HepG2 (cell line): ENCODE results near the gene TDRD10. TPM values are rescaled to one million over a fixed set of nuclear protein-coding genes. Genes with fewer than 3 reads are reported as not detected.

Source experiments
- ARID5B ChIP-seq: IDR thresholded peaks from 2 replicates; pipeline ENCODE4 v1.4.0; 2020; ENCODE audit warnings: mild to moderate bottlenecking, missing genetic modification reagents
- ATF7-NPFF ChIP-seq: sonication (generic); formaldehyde crosslinking; IDR thresholded peaks from 2 replicates; pipeline ENCODE4 v1.8.1; 2023; ENCODE audit warnings: mild to moderate bottlenecking, low read depth, missing genetic modification reagents, moderate library complexity
- CBFB ChIP-seq: sonication (generic); formaldehyde crosslinking; IDR thresholded peaks from 2 replicates; pipeline ENCODE4 v1.4.0; 2020; ENCODE audit warnings: missing genetic modification reagents
- HMG20A ChIP-seq: IDR thresholded peaks from 2 replicates; pipeline ENCODE4 v1.6.1; 2016; ENCODE audit warnings: borderline replicate concordance
- KLF11 ChIP-seq: IDR thresholded peaks from 2 replicates; pipeline ENCODE4 v1.6.1; 2016; ENCODE audit warnings: missing compliant biosample characterization
- KLF15 ChIP-seq: sonication (generic); formaldehyde crosslinking; IDR thresholded peaks from 2 replicates; pipeline ENCODE4 v1.8.1; 2023; ENCODE audit warnings: borderline replicate concordance, mild to moderate bottlenecking, inconsistent platforms, missing genetic modification reagents, mixed read lengths
- KLF6 ChIP-seq: IDR thresholded peaks from 2 replicates; pipeline ENCODE4 v1.8.0; 2016; ENCODE audit warnings: missing biosample characterization, missing genetic modification reagents
- MLLT10 ChIP-seq: sonication (generic); formaldehyde crosslinking; IDR thresholded peaks from 2 replicates; pipeline ENCODE4 v1.4.0; 2020; ENCODE audit warnings: missing genetic modification reagents
- MTERF4 ChIP-seq: sonication (generic); formaldehyde crosslinking; IDR thresholded peaks from 2 replicates; pipeline ENCODE4 v1.8.0; 2023; ENCODE audit warnings: mild to moderate bottlenecking, missing genetic modification reagents
- NFE2L1 ChIP-seq: sonication (generic); formaldehyde crosslinking; IDR thresholded peaks from 2 replicates; pipeline ENCODE4 v1.4.0; 2020; ENCODE audit warnings: missing genetic modification reagents, mild to moderate bottlenecking, borderline replicate concordance
- NFIB ChIP-seq: sonication (generic); formaldehyde crosslinking; IDR thresholded peaks from 2 replicates; pipeline ENCODE4 v1.9.0; 2021; ENCODE audit warnings: missing genetic modification reagents, mild to moderate bottlenecking, borderline replicate concordance
- NRL ChIP-seq: sonication (generic); formaldehyde crosslinking; IDR thresholded peaks from 2 replicates; pipeline ENCODE4 v1.5.0; 2020; ENCODE audit warnings: missing genetic modification reagents, mild to moderate bottlenecking, moderate library complexity, borderline replicate concordance
- RFXANK ChIP-seq: IDR thresholded peaks from 2 replicates; pipeline ENCODE4 v1.6.1; 2016
- SKI ChIP-seq: fragments of 450-650 bp; IDR thresholded peaks from one replicate; pipeline ENCODE4 v1.6.1; 2018; ENCODE audit warnings: mild to moderate bottlenecking; ENCODE audit not compliant: partially characterized antibody
- SP1 ChIP-seq, 2 experiments: fragments of 450-650 bp in 1 of 2; sonication (generic) in 1 of 2; formaldehyde crosslinking in 1 of 2; IDR thresholded peaks; 2 replicates each; pipeline versions ENCODE4 v1.4.0 to v1.6.1; 2016 to 2020; ENCODE audit warnings: missing genetic modification reagents in 1 of 2
- SUZ12 ChIP-seq: fragments of 150-350 bp; IDR thresholded peaks from 2 replicates; pipeline ENCODE4 v1.6.1; 2014; ENCODE audit warnings: low read depth, low read length
- THAP8 ChIP-seq: sonication (generic); formaldehyde crosslinking; IDR thresholded peaks from 2 replicates; pipeline ENCODE4 v1.5.1; 2020; ENCODE audit warnings: missing genetic modification reagents, mild to moderate bottlenecking, borderline replicate concordance
- ZBTB3 ChIP-seq: sonication (generic); formaldehyde crosslinking; IDR thresholded peaks from 2 replicates; pipeline ENCODE4 v1.4.0; 2020; ENCODE audit warnings: low read depth, mild to moderate bottlenecking, moderate library complexity, missing genetic modification reagents, borderline replicate concordance
- ZFP90 ChIP-seq: sonication (generic); formaldehyde crosslinking; IDR thresholded peaks from 2 replicates; pipeline ENCODE4 v1.8.0; 2022; ENCODE audit warnings: missing genetic modification reagents, mild to moderate bottlenecking, inconsistent platforms, borderline replicate concordance
- ZNF501 ChIP-seq: sonication (generic); formaldehyde crosslinking; IDR thresholded peaks from 2 replicates; pipeline ENCODE4 v1.5.1; 2020; ENCODE audit warnings: mild to moderate bottlenecking, moderate library complexity, missing genetic modification reagents
- ZNF773 ChIP-seq: sonication (generic); formaldehyde crosslinking; IDR thresholded peaks from 2 replicates; pipeline ENCODE4 v1.4.0; 2020; ENCODE audit warnings: missing genetic modification reagents, borderline replicate concordance
- polyA plus RNA-seq, 8 experiments: library from polyadenylated mRNA; depleted of rRNA in 3 of 8; stranded (reverse) in 7 of 8; unstranded in 1 of 8; fragments of >200 nt; fragmentation: Illumina TruSeq in 4 of 8; extraction: Trizol in 4 of 8; gene quantifications; 2 replicates each; pipeline versions ENCODE4 v1.2.1 to v1.2.3, GENCODE V29; 2011 to 2016; ENCODE audit warnings: low read depth in 4 of 8, missing spikeins in 1 of 8, mixed read lengths in 1 of 8; ENCODE audit not compliant: insufficient read depth in 1 of 8
- total RNA-seq, 5 experiments: library from RNA; depleted of rRNA; stranded (reverse); fragments of >200 nt; fragmentation: Illumina TruSeq; extraction: Trizol; gene quantifications; 2 replicates each; pipeline ENCODE4 v1.2.3, GENCODE V29; 2016; ENCODE audit warnings: low read depth in 1 of 5
- TF ChIP-seq, protein P1 (sequence below): sonication (generic); formaldehyde crosslinking; IDR thresholded peaks from 2 replicates; pipeline ENCODE4 v1.9.0; 2022; ENCODE audit warnings: missing genetic modification reagents, mild to moderate bottlenecking, borderline replicate concordance

TDRD10 gene
- total and polyA plus RNA-seq, 2 of the 13 experiments (the other 11 are each of a cell fraction or from before 2014, with no cell fraction given), result not detected

GRCh38 chr1:154567386-154568156 is 65.6 kb downstream of the TDRD10 start, which contains the start of gene CHRNB2 (continued):
- TF ChIP-seq ARID5B (peak; percentile 80), MLLT10 (CRISPR knock-in tag) (no peak), KLF11 (CRISPR knock-in tag) (peak; percentile 93; the same call in 1 of the 2 replicates), NFE2L1 (CRISPR knock-in tag) (no peak), NFIB (CRISPR knock-in tag) (no peak), HMG20A (CRISPR knock-in tag) (peak; percentile 30; the same call in 1 of the 2 replicates), THAP8 (CRISPR knock-in tag) (peak; percentile 58; the same call in 1 of the 2 replicates), KLF15 (CRISPR knock-in tag) (peak; percentile 83; the same call in 1 of the 2 replicates), RFXANK (peak; percentile 89; the same call in 1 of the 2 replicates), SP1 (IDR thresholded peaks at IDR 0.05) (no peak), SP1 (CRISPR knock-in tag; IDR thresholded peaks at IDR 0.05) (0 out of 2 replicates have a peak, but pooled peaks have one; percentile 20), MTERF4 (CRISPR knock-in tag) (peak; percentile 100), ZNF773 (CRISPR knock-in tag) (peak; percentile 97; the same call in 1 of the 2 replicates), ZFP90 (CRISPR knock-in tag) (peak; percentile 54; the same call in 1 of the 2 replicates), SUZ12 (0 out of 2 replicates have a peak, but pooled peaks have one; percentile 7), ZBTB3 (CRISPR knock-in tag) (no peak; the same call in 1 of the 2 replicates), KLF6 (CRISPR knock-in tag) (peak; percentile 99), NRL (CRISPR knock-in tag) (peak; percentile 78), SKI (no peak), ZNF501 (CRISPR knock-in tag) (peak; percentile 89), ATF7-NPFF (CRISPR knock-in tag) (peak; percentile 96), CBFB (CRISPR knock-in tag) (peak; percentile 59; the same call in 1 of the 2 replicates)
- TF ChIP-seq, protein P1, sequence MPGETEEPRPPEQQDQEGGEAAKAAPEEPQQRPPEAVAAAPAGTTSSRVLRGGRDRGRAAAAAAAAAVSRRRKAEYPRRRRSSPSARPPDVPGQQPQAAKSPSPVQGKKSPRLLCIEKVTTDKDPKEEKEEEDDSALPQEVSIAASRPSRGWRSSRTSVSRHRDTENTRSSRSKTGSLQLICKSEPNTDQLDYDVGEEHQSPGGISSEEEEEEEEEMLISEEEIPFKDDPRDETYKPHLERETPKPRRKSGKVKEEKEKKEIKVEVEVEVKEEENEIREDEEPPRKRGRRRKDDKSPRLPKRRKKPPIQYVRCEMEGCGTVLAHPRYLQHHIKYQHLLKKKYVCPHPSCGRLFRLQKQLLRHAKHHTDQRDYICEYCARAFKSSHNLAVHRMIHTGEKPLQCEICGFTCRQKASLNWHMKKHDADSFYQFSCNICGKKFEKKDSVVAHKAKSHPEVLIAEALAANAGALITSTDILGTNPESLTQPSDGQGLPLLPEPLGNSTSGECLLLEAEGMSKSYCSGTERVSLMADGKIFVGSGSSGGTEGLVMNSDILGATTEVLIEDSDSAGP (CRISPR knock-in tag), result peak; percentile 58; the same call in 1 of the 2 replicates
